Choroid plexus epithelial cell (primary cell): ENCODE measurements around the gene FAM76A.
A peak's percentile ranks its signal among the peaks of the same experiment; 100 is the strongest.
"Not testable (repeated sequence)": the region's sequence is repeated elsewhere in the genome, so short reads cannot be mapped to it uniquely, and the experiment has no call there.

ENCODE experiments used
- DNase-seq: peaks from one replicate; pipeline ENCODE4 v3.0.0-alpha.2; 2010; ENCODE audit warnings: low read depth
- H3K4me3 ChIP-seq: 2 replicates; pipeline ENCODE4 v1.5.1; 2011; ENCODE audit warnings: low read depth, mild to moderate bottlenecking, control low read depth, low read length, moderate library complexity
- TF ChIP-seq, protein P1 (sequence below): conservative IDR thresholded peaks from 2 replicates; pipeline ENCODE4 v1.5.1; 2011; ENCODE audit warnings: low read depth, mild to moderate bottlenecking, control low read depth, inconsistent platforms, low read length, moderate library complexity

The FAM76A gene

DNA sequence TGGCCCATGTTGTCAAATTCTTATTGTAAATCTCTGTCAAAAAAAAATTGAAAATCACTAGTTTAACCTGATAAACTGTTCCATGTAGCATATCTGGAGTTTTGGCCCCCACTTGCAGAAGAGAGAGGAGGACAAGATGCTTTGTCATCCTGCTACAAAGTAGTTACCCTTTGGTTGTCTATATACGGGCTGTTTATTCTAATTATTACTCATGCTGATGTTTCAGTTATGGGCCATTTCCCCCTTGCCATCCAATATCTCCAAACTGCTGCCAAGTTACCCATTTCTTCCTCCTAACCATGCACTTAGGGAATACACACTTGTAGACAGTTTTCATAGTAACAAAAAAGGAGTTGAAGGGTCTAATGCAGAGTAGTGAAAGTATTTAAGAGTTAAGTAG is 69.8 kb downstream of the FAM76A start:
- TF ChIP-seq, protein P1, sequence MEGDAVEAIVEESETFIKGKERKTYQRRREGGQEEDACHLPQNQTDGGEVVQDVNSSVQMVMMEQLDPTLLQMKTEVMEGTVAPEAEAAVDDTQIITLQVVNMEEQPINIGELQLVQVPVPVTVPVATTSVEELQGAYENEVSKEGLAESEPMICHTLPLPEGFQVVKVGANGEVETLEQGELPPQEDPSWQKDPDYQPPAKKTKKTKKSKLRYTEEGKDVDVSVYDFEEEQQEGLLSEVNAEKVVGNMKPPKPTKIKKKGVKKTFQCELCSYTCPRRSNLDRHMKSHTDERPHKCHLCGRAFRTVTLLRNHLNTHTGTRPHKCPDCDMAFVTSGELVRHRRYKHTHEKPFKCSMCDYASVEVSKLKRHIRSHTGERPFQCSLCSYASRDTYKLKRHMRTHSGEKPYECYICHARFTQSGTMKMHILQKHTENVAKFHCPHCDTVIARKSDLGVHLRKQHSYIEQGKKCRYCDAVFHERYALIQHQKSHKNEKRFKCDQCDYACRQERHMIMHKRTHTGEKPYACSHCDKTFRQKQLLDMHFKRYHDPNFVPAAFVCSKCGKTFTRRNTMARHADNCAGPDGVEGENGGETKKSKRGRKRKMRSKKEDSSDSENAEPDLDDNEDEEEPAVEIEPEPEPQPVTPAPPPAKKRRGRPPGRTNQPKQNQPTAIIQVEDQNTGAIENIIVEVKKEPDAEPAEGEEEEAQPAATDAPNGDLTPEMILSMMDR: no peak
- no peak overlapping the region for H3K4me3 ChIP-seq
- DNase-seq: no peak

DNA sequence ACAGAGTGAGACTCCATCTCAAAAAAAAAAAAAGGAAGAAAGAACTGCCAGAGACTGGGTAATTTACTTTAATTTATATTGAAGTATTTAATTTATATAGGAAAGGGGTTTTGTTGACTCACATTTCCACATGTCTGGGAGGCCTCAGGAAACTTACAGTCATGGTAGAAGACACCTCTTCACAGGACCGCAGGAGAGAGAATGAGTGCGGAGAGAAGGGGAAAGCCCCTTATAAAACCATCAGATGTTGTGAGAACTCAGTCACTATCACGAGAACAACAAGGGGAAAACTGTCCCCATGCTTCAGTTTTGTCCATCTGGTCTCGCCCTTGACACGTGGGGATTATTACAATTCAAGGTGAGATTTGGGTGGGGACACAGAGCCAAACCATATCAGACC is 79.0 kb downstream of the FAM76A start:
- no peak overlapping the region for H3K4me3 ChIP-seq
- TF ChIP-seq, protein P1: no peak
- DNase-seq: no peak

DNA sequence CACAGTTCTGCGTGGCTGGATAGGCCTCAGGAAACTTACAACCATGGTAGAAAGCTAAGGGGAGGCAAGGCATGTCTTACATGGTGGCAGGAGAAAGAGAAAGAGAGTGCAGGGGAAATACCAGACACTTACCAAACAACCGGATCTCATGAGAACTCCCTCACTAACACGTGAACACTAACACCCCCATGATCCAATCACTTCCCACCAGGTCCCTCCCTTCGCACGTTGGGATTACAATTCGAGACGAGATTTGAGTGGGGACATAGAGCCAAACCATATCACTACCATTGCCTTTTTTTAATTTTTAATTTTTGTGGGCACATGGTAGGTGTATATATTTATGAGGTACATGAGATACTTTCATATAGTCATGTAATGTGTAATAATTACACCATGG is 81.0 kb downstream of the FAM76A start:
- DNase-seq: no peak
- H3K4me3 ChIP-seq: no peak overlapping the region
- TF ChIP-seq, protein P1: no peak

DNA sequence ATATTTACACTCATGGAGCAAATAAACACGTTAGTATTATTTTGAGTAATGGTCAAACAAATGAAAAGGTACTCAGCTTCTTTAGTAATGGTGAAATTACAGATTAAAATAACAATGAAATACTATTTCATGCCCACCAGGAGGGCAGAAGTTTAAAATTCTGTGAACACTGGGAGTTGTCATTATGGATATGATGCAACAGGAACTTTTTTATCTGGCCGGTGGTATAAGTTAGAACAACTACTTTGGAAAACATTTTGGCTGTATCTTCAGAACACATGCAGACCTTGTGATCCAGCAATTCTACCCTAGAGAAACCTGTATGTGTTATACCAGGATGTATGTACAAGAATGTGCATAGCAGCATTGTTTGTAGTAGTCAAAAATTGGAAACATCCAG is 81.6 kb downstream of the FAM76A start:
- DNase-seq: peak; percentile 48
- no peak overlapping the region for H3K4me3 ChIP-seq
- TF ChIP-seq, protein P1: no peak

DNA sequence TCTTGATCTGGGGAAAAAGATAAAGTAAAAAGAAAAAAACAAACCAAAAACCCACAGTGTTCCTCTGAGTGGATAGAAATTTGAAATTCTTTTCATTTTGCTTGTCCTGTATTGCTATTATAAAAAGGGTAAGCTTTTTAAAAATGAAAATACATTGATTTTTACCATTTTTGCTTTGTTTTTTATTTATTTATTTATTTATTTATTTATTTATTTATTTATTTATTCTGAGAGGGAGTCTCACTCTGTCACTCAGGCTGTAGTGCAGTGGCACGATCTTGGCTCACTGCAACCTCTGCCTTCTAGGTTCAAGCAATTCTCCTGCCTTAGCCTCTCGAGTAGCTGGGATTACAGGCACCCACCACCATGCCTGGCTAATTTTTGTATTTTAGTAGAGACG is 82.4 kb downstream of the FAM76A start:
- H3K4me3 ChIP-seq, DNase-seq: not testable (repeated sequence)

DNA sequence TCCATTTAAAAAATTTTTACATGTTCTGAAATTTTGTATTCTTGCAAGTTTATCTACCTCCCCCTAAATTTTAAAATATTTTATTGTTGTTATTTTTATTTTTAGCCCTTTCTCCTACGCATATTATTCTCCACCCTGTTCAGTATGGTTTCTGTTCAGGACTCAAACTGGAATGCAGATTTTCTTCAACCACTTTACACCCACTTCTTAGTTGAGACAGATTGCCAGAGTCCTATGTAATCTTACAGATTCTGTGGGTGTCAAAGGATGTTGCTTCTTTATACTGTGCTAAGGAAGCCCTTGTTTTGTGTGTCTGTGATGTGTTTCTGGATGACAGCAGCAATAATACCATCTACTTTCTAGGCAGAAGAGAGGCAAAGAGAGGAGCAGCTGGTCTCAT is 84.1 kb downstream of the FAM76A start:
- H3K4me3 ChIP-seq: no peak overlapping the region
- DNase-seq: no peak
- TF ChIP-seq, protein P1: no peak

DNA sequence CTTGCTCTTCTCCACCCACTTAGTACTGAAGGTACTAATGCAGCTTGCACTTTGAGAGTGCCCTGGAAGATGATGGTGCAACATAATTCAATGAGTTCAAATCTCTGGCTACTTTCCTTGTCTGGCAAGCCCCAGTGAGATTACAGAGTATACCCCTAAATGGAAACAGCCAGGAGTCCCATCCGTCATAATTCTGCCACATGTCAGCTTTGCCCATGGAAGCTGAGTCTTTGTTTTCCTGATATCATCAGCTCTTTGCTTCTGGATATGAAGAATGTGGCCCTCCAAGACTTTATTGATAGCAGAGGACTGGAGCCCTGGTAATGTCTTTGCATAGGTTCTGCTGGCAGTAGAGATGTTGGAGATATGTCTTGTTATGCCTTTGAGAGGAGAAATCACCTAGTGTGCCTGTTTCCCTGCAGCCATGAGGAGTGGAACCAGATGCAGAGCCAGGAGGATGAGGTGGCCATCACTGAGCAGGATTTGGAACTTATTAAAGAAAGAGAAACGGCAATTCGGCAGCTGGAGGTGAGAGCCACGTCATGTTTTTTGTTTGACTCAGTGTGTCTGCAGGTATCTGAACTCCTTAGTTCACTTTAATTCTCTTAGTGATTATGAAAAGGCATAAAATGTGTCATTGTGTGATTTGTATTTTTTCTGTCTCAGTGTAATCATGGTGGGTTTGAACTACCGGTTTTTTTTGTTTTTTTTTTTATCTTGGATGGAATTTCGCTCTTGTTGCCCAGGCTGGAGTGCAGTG is 86.2 kb downstream of the FAM76A start:
- no peak overlapping the region for H3K4me3 ChIP-seq
- DNase-seq: no peak
- TF ChIP-seq, protein P1: no peak
